ENCODE data around the gene CDC16. TPM values are rescaled to one million over a fixed set of nuclear protein-coding genes. Genes with fewer than 3 reads are reported as not detected.

Gene CDC16
- total and polyA plus RNA-seq, 9 of the 15 experiments (the other 6 are each of a cell fraction or from before 2014, with no cell fraction given): 23.2 to 102 (median 51.6) TPM

DNA sequence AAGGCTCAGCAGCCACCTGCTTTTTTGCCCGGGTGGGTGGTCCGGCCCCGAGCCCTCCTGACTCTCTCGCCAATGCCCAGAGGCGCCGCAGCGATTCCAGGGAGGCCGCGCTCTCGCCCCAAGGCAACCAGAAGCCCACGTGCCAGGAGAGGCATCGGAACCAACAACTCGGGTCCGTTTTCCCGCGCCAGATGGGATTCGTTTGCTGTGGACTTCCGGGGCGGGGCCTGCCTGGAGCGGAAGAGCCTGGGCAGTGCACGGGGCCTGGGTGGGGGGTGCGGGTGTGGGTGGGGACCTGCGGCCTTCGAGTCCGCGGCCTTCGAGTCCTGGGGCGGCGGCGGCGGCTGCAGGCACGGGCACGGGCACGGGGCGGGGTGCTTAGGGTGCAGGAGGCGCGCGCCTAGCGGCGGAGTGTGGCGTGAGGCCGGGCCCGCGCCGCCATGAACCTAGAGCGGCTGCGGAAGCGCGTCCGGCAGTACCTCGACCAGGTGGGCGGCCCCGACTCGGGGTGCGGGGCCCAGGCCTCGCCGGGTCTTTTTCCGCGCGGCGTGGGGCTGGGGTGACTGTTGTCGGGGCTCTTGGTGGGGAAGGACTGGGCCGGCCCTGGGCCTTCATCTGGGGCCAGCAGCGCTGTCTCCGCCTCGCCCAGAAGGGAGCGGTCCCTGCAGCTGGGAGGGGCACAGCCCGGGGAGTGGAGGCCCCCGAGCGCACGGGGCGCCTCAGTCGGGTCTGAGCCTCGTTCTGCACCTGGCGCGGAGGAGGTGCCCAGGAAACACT is at the start of gene CDC16 (continued):
- TF ChIP-seq, protein P1, sequence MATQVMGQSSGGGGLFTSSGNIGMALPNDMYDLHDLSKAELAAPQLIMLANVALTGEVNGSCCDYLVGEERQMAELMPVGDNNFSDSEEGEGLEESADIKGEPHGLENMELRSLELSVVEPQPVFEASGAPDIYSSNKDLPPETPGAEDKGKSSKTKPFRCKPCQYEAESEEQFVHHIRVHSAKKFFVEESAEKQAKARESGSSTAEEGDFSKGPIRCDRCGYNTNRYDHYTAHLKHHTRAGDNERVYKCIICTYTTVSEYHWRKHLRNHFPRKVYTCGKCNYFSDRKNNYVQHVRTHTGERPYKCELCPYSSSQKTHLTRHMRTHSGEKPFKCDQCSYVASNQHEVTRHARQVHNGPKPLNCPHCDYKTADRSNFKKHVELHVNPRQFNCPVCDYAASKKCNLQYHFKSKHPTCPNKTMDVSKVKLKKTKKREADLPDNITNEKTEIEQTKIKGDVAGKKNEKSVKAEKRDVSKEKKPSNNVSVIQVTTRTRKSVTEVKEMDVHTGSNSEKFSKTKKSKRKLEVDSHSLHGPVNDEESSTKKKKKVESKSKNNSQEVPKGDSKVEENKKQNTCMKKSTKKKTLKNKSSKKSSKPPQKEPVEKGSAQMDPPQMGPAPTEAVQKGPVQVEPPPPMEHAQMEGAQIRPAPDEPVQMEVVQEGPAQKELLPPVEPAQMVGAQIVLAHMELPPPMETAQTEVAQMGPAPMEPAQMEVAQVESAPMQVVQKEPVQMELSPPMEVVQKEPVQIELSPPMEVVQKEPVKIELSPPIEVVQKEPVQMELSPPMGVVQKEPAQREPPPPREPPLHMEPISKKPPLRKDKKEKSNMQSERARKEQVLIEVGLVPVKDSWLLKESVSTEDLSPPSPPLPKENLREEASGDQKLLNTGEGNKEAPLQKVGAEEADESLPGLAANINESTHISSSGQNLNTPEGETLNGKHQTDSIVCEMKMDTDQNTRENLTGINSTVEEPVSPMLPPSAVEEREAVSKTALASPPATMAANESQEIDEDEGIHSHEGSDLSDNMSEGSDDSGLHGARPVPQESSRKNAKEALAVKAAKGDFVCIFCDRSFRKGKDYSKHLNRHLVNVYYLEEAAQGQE (IDR thresholded peaks at IDR 0.05; ENCODE audit: borderline replicate concordance): no peak
- TF ChIP-seq, protein P1 (CRISPR knock-in tag; IDR thresholded peaks at IDR 0.05; ENCODE audit: low read depth): no peak
- TF ChIP-seq ZNF551 (CRISPR knock-in tag; IDR thresholded peaks at IDR 0.05): no peak
- peak; percentile 57 for TF ChIP-seq CREM (IDR thresholded peaks at IDR 0.05; ENCODE audit: low read depth)
- no peak for TF ChIP-seq SRSF3 (IDR thresholded peaks at IDR 0.05; ENCODE audit: insufficient read depth, low read length)
- TF ChIP-seq ATF3 (IDR thresholded peaks at IDR 0.05): no peak
- no peak; the same call in 1 of the 2 replicates for TF ChIP-seq ATF3 (CRISPR knock-in tag; conservative IDR thresholded peaks at IDR 0.05)
- no peak for TF ChIP-seq HES1 (IDR thresholded peaks at IDR 0.05; ENCODE audit: low read depth)
- peak; percentile 35 to 58 (median 53) for TF ChIP-seq YY1 (IDR thresholded peaks at IDR 0.05; ENCODE audit: borderline replicate concordance in 1 of 3, control insufficient read depth in 1 of 3, extremely low read depth in 1 of 3, insufficient read depth in 3 of 3, insufficient read length in 1 of 3, insufficient replicate concordance in 2 of 3, low read depth in 1 of 3, low read length in 2 of 3)
- no peak for TF ChIP-seq FOXJ2 (tag; IDR thresholded peaks at IDR 0.05)
- TF ChIP-seq ZNF133 (CRISPR knock-in tag; IDR thresholded peaks at IDR 0.05): no peak
- no peak for TF ChIP-seq HLTF (IDR thresholded peaks at IDR 0.05)
- TF ChIP-seq, protein P2, sequence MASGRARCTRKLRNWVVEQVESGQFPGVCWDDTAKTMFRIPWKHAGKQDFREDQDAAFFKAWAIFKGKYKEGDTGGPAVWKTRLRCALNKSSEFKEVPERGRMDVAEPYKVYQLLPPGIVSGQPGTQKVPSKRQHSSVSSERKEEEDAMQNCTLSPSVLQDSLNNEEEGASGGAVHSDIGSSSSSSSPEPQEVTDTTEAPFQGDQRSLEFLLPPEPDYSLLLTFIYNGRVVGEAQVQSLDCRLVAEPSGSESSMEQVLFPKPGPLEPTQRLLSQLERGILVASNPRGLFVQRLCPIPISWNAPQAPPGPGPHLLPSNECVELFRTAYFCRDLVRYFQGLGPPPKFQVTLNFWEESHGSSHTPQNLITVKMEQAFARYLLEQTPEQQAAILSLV (tag; IDR thresholded peaks at IDR 0.05): no peak
- TF ChIP-seq MNT (conservative IDR thresholded peaks at IDR 0.05): peak; percentile 54 to 63; a peak in 3 of 4 replicates
- TF ChIP-seq NFE2 (IDR thresholded peaks at IDR 0.05; ENCODE audit: low read depth): no peak
